Purkinje cell (primary cell): ENCODE measurements around the gene HRNR. TPM values are rescaled to one million over a fixed set of nuclear protein-coding genes. Genes with fewer than 3 reads are reported as not detected.

Experiments used
- polyA plus RNA-seq: library from polyadenylated mRNA; unstranded; fragments of >200 nt; fragmentation: Nextera tagmentation; gene quantifications from 2 replicates; pipeline ENCODE4 v1.2.1, GENCODE V29; 2014

Gene HRNR
- 0.22 TPM in 1 of 2 replicates, not detected in the other for polyA plus RNA-seq

DNA sequence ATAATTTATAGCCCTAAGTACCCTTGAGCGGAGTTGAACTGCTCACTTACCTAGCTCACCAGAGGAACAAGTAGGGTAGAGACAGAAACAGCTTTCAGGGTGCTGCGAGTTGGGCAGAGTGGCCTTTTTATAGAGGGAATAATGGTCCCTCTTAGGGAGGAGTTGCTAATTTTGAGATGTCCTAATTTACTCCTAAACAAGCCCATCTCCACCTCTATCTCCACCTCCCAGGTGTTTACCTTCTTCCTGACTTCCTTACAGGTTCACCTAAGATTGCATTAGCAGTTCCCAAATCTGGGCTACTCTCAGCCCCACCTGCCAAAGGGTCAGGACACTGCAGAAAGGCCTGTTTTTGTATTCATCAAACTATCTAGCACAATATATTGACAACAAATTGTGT is at the start of gene HRNR:
Gene HRNR (minus strand): TSS at position 101 of the 400 bp plus-strand sequence. CDS start 940 bp downstream, outside the sequence.

Other genes starting within 250 kb of the HRNR start
- gene S100A10, start 230.3 kb downstream of the HRNR start, polyA plus RNA-seq = 8.6 and 13.4 TPM in 2 replicates
- 7.3 TPM in 1 of 2 replicates, not detected in the other for gene S100A11, start 187.2 kb downstream of the HRNR start, polyA plus RNA-seq
- gene TCHHL1, start 135.1 kb downstream of the HRNR start, polyA plus RNA-seq = not detected in 2 replicates
- not detected in 2 replicates for gene TCHH, start 108.7 kb downstream of the HRNR start, polyA plus RNA-seq
- gene RPTN, start 65.0 kb downstream of the HRNR start, polyA plus RNA-seq = not detected in 2 replicates
- gene FLG, start 101.0 kb upstream of the HRNR start, polyA plus RNA-seq = 0.13 TPM in 1 of 2 replicates, not detected in the other
- not detected in 2 replicates for gene FLG2, start 135.8 kb upstream of the HRNR start, polyA plus RNA-seq
- gene CRNN, start 190.1 kb upstream of the HRNR start, polyA plus RNA-seq = not detected in 2 replicates